Neural cell (in vitro differentiated cells): ENCODE results near the gene AFAP1L1.

Experiments
- CTCF ChIP-seq: fragments of 450-650 bp; IDR thresholded peaks from 2 replicates; pipeline ENCODE4 v1.5.1; 2014; ENCODE audit warnings: antibody characterized with exemption, mild to moderate bottlenecking, moderate library complexity; ENCODE audit not compliant: poor library complexity, severe bottlenecking
- EP300 ChIP-seq: fragments of 450-650 bp; conservative IDR thresholded peaks from 2 replicates; pipeline ENCODE4 v1.6.1; 2014; ENCODE audit warnings: antibody characterized with exemption, mild to moderate bottlenecking, moderate library complexity; ENCODE audit not compliant: poor library complexity, severe bottlenecking
- EZH2 ChIP-seq: fragments of 200-600, 300-800 bp; shearing (Covaris generic), sonication (generic); IDR thresholded peaks from 2 replicates; pipeline ENCODE4 v1.6.1; 2014; ENCODE audit warnings: antibody characterized with exemption, low read length, borderline replicate concordance, mild to moderate bottlenecking; ENCODE audit not compliant: insufficient read depth, poor library complexity, severe bottlenecking
- MXI1 ChIP-seq: fragments of 450-650 bp; conservative IDR thresholded peaks from 2 replicates; pipeline ENCODE4 v1.6.1; 2014; ENCODE audit warnings: antibody characterized with exemption, mild to moderate bottlenecking; ENCODE audit not compliant: poor library complexity, severe bottlenecking
- POLR2AphosphoS5 ChIP-seq: IDR thresholded peaks from 2 replicates; pipeline ENCODE4 v1.6.1; 2012
- RAD21 ChIP-seq: fragments of 450-650 bp; conservative IDR thresholded peaks from 2 replicates; pipeline ENCODE4 v1.6.1; 2014; ENCODE audit warnings: antibody characterized with exemption, mild to moderate bottlenecking, moderate library complexity
- REST ChIP-seq: IDR thresholded peaks from 2 replicates; pipeline ENCODE4 v1.6.1; 2012; ENCODE audit warnings: borderline replicate concordance
- SMC3 ChIP-seq: fragments of 450-650 bp; conservative IDR thresholded peaks from 2 replicates; pipeline ENCODE4 v1.6.1; 2014; ENCODE audit warnings: antibody characterized with exemption, mild to moderate bottlenecking, moderate library complexity; ENCODE audit not compliant: poor library complexity
- TAF1 ChIP-seq: IDR thresholded peaks from 2 replicates; pipeline ENCODE4 v1.6.1; 2012; ENCODE audit warnings: low read depth

- no peak for TF ChIP-seq CTCF
- TF ChIP-seq EP300, result no peak
- TF ChIP-seq MXI1, result no peak
- TF ChIP-seq RAD21, result no peak
- TF ChIP-seq EZH2, result no peak
- TF ChIP-seq TAF1, result no peak
- TF ChIP-seq POLR2AphosphoS5, result no peak
- TF ChIP-seq REST, result no peak
- no peak for TF ChIP-seq SMC3
Observed at GRCh38 chr5:149325894-149326293, 54.2 kb downstream of the AFAP1L1 start.
